Sigmoid colon (tissue), 7 donors: ENCODE measurements around the gene COL8A1. TPM values are rescaled to one million over a fixed set of nuclear protein-coding genes. Genes with fewer than 3 reads are reported as not detected.

Experiments
- DNase-seq: peaks from one replicate; pipeline ENCODE4 v3.0.0-alpha.2; 2019
- H3K27ac ChIP-seq, 4 donors: fragments of 200-600 bp; sonication (generic); one replicate each; pipeline ENCODE4 v1.5.1; 2016 to 2019; ENCODE audit warnings: mild to moderate bottlenecking in 1 of 4
- H3K27me3 ChIP-seq, 3 donors: fragments of 200-600 bp; sonication (generic); one replicate each; pipeline ENCODE4 v1.5.1; 2019; ENCODE audit warnings: mild to moderate bottlenecking in 1 of 3
- H3K36me3 ChIP-seq, 4 donors: fragments of 200-600 bp; sonication (generic); one replicate each; pipeline ENCODE4 v1.5.1; 2016 to 2019
- H3K4me1 ChIP-seq, 4 donors: fragments of 200-600 bp; sonication (generic); one replicate each; pipeline ENCODE4 v1.5.1; 2017 to 2019
- H3K4me3 ChIP-seq, 4 donors: fragments of 200-600 bp; sonication (generic); one replicate each; pipeline ENCODE4 v1.5.1; 2017 to 2019; ENCODE audit warnings: mild to moderate bottlenecking in 2 of 4, moderate library complexity in 1 of 4
- H3K9me3 ChIP-seq, 4 donors: fragments of 200-600 bp in 3 of 4; sonication (generic) in 3 of 4; one replicate each; pipeline versions ENCODE4 v1.5.1 to v1.6.1; 2013 to 2019
- CTCF ChIP-seq, 4 experiments: fragments of 450-650 bp in 3 of 4; fragments of 200-600 bp in 1 of 4; IDR thresholded peaks; one replicate each; pipeline ENCODE4 v1.5.1; 2016 to 2019; ENCODE audit warnings: antibody characterized with exemption in 4 of 4, mild to moderate bottlenecking in 3 of 4, moderate library complexity in 2 of 4
- EP300 ChIP-seq, 4 donors: sonication (generic); formaldehyde crosslinking; IDR thresholded peaks; one replicate each; pipeline ENCODE4 v1.6.1; 2017; ENCODE audit warnings: antibody characterized with exemption in 4 of 4
- POLR2A ChIP-seq, 2 donors: fragments of 450-650 bp; IDR thresholded peaks; one replicate each; pipeline ENCODE4 v1.6.1; 2016; ENCODE audit warnings: antibody characterized with exemption in 2 of 2, mild to moderate bottlenecking in 2 of 2, moderate library complexity in 2 of 2
- POLR2AphosphoS5 ChIP-seq, 4 donors: sonication (generic); formaldehyde crosslinking; IDR thresholded peaks; one replicate each; pipeline ENCODE4 v1.6.1; 2017; ENCODE audit warnings: antibody characterized with exemption in 4 of 4
- WGBS, 2 donors: extraction: QIAGEN DNeasy Blood & Tissue Kit; methylation state at CpG; one replicate each; pipeline ENCODE4 v1.1.7; 2013; 5-methylcytosine and 5-hydroxymethylcytosine counted together
- intact Hi-C: fragments of 100-400 bp; cut with DNase I; formaldehyde crosslinking; loops from one replicate; pipeline ENCODE4 v1.15.1; 2023
- polyA plus RNA-seq, 3 donors: library from polyadenylated mRNA; stranded (reverse); fragments of 200-250 nt; gene quantifications; one replicate each; pipeline ENCODE4 v1.2.3, GENCODE V29; 2013
- total RNA-seq, 4 donors: library from RNA; depleted of rRNA; stranded (reverse); fragments of >200 nt; gene quantifications; one replicate each; pipeline ENCODE4 v1.1.0, GENCODE V29; 2016
- donor health status: healthy with polysubstance abuse.
- donor health status: Bipolar disorder and iron deficiency.
- donor health status: healthy.

The COL8A1 gene
- total and polyA plus RNA-seq, 7 donors = 0.23 to 39.6 (median 15.3) TPM

GRCh38 chr3:99627062-99627826 is 11.2 kb upstream of the COL8A1 start:
- 65 to 68% methylated on average over 4 of the region's 4 CpGs for WGBS, 2 donors
- no peaks in the 10 kb centered on the region for H3K36me3 ChIP-seq
- no peak for TF ChIP-seq EP300 (IDR thresholded peaks at IDR 0.05)
- no peak for TF ChIP-seq POLR2AphosphoS5 (IDR thresholded peaks at IDR 0.05)
- TF ChIP-seq POLR2A (IDR thresholded peaks at IDR 0.05) = no peak
- no peak for TF ChIP-seq CTCF (IDR thresholded peaks at IDR 0.05)
- no peak for DNase-seq
- no peaks in the 10 kb centered on the region for H3K9me3 ChIP-seq
- intact Hi-C loops = no loop called here
- H3K27me3 ChIP-seq = no peaks in the 10 kb centered on the region
- no peaks in the 10 kb centered on the region for H3K4me1 ChIP-seq
- no peak overlapping the region for H3K27ac ChIP-seq
- no peak overlapping the region for H3K4me3 ChIP-seq

- H3K9me3 ChIP-seq = no peaks in the 10 kb centered on the region
- no peak overlapping the region for H3K4me3 ChIP-seq
- no peak for DNase-seq
- no peak overlapping the region for H3K27ac ChIP-seq
- no peaks in the 10 kb centered on the region for H3K4me1 ChIP-seq
- TF ChIP-seq POLR2AphosphoS5 (IDR thresholded peaks at IDR 0.05) (no peak), CTCF (IDR thresholded peaks at IDR 0.05) (no peak), EP300 (IDR thresholded peaks at IDR 0.05) (no peak), POLR2A (IDR thresholded peaks at IDR 0.05) (no peak)
- H3K27me3 ChIP-seq = no peaks in the 10 kb centered on the region
- no peaks in the 10 kb centered on the region for H3K36me3 ChIP-seq
- intact Hi-C loops = no loop called here
- WGBS, 2 donors = 37 to 81% methylated on average over 1 of the region's 1 CpG
These were observed 7.6 kb upstream of the COL8A1 start for GRCh38 chr3:99630815-99631214.

GRCh38 chr3:99633887-99634558 is 4.4 kb upstream of the COL8A1 start:
- no peaks in the 10 kb centered on the region for H3K9me3 ChIP-seq
- TF ChIP-seq CTCF (IDR thresholded peaks at IDR 0.05) (no peak), POLR2AphosphoS5 (IDR thresholded peaks at IDR 0.05) (no peak), POLR2A (IDR thresholded peaks at IDR 0.05) (no peak), EP300 (IDR thresholded peaks at IDR 0.05) (no peak)
- H3K36me3 ChIP-seq = no peaks in the 10 kb centered on the region
- WGBS, 2 donors = 47 to 77% methylated on average over 7 of the region's 7 CpGs
- DNase-seq = no peak
- H3K27me3 ChIP-seq = no peaks in the 10 kb centered on the region
- H3K27ac ChIP-seq = no peak overlapping the region
- H3K4me3 ChIP-seq = no peak overlapping the region
- peaks cover 0 to 10% (median 4%) of the 10 kb centered on the region in 4 donors for H3K4me1 ChIP-seq
- intact Hi-C loops = no loop called here

- WGBS, 2 donors = 86 to 87% methylated on average over 1 of the region's 1 CpG
- DNase-seq = no peak
- intact Hi-C loops = loop anchor here (5.0 kb wide), 3 partner anchors 117 to 627 kb away; partner anchors contain the start of gene TBC1D23
These were observed 3.5 kb upstream of the COL8A1 start for GRCh38 chr3:99634881-99635280.

More at GRCh38 chr3:99634881-99635280, 3.5 kb upstream of the COL8A1 start:
- H3K36me3 ChIP-seq = no peaks in the 10 kb centered on the region
- H3K4me3 ChIP-seq = no peak overlapping the region
- peaks cover 0 to 10% (median 5%) of the 10 kb centered on the region in 4 donors for H3K4me1 ChIP-seq
- TF ChIP-seq POLR2AphosphoS5 (IDR thresholded peaks at IDR 0.05) (no peak), EP300 (IDR thresholded peaks at IDR 0.05) (no peak), POLR2A (IDR thresholded peaks at IDR 0.05) (no peak), CTCF (IDR thresholded peaks at IDR 0.05) (no peak)
- H3K27me3 ChIP-seq = no peaks in the 10 kb centered on the region
- H3K9me3 ChIP-seq = no peaks in the 10 kb centered on the region
- no peak overlapping the region for H3K27ac ChIP-seq
